ENCODE results near the gene PSAPL1.

GRCh38 chr4:7451434-7451789, 16.7 kb upstream of the PSAPL1 start:
- TF ChIP-seq EZH2 (IDR thresholded peaks at IDR 0.05; ENCODE audit: insufficient read depth, poor library complexity, severe bottlenecking) (no peak), EZH2phosphoT487 (IDR thresholded peaks at IDR 0.05; ENCODE audit: insufficient read depth, low read depth) (no peak)
